ENCODE results near the gene HIVEP3.

Gene HIVEP3

DNA sequence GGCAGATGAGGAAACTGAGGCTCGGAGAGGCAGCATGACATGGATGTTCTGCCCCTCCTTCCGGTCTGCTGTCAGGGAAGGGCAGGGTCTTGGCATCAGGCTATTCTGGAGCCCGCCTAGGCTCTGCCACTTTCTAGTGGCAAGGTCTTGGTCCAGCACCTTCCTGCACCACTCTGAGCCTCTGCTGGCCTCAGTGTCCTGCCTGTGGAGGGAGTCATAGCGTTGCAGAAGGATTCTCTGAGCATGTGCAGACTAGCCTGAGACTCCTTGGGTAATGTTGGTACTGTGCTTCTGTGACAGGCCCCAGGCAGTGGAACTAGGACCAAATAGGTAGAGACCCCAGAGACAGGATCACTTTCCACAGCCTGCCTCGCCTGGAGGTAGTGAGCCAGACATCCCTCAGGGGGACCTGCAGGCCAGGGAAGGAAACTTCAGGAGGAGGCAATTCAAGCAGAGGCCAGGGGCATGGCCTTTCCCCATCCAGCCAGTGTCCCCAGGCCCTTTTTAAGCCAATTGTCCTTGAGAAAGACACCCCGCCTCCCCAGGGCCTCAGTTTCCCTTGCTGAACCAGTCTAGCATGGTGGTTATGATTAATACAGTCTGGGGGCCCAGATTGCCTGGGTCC, 444.9 kb downstream of the HIVEP3 start:
- no peak for DNase-seq

DNA sequence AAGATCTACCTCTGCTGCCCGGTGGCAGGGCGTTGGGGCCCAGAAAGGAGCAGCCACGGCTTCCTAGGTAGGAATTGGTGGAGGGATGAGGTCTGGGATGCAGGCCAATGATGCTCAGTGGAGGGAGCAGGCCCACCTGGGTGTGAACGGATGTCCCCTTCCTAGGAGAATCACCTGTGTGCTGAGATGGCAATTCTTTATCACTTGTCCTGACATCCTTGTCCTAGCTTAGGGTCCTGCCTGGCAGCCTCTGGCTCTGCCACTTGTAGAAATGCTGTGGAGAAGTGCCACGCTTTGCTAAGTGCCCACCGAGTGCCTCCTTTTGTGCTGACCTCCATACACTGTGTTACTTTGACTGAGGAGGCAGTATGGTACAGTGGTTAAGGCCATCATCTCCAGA, 447.1 kb downstream of the HIVEP3 start:
- no peak for DNase-seq

DNA sequence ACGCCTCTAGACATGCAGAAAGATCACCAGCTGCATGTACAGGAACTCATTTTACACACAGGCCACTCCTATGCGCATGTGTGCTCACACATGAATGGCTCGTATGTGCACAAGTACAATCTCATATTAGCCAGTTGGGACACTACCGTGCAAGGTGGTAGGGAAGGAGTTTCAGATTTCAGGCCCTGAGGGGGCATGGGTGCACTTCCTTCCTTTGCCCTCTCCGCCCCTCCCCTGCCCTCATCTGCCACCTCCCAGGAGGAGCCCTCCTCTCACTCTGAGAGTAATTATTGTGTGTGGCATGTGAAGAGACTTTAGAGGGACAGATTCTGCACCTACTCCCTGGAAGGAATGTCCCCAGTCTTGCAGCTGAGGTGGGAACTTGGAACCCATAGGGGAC, 449.0 kb downstream of the HIVEP3 start:
- no peak for DNase-seq

DNA sequence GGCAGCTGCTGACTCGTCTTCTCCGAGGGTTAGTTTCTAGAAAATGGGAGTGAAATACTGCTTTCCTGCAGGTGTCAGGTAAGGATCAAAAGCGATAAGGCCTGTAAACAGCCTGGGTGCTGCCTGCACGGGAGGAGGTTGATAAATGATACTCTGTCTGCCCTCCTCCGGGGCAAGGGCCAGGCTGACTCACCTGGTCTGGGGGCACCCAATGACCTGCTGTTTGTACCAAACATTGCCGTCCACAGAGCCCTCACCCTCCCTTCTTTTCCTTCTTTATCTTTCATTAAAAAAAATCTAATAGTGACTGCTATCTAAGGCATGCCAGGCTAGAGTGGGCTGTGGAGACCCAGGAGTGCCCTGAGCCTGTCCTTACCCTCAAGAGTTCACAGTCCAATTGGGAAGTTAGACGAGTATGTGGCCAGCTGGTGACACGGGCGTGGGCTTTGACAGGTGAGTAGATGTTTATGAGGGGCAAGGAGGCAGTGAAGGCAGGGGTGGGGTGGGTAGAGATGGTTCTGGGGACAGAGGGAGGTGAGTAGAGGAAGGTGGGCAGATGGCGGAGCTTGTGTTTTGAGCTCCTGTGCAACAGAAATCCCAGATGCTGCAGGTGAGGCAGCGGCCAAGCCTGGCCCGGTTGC, 450.5 kb downstream of the HIVEP3 start:
- no peak for DNase-seq

DNA sequence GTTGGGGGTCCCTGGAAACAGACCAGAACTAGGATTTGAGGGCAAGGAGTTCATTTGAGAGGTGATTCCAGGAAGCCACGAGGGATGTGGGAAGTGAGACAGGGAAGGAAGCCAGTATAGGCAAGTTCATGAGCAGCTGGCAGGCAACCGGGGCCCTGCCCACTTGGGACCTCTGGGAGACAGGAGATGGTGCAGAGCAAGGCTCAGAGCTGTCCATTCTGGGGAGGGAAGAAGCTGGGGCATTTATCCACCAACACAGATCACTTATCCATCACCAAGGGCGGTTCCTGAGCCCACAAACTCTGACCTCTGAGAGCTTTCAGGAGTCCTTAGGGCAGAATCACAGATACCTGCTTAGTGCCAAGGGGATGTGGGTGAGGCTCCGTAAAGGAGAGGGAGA, 451.0 kb downstream of the HIVEP3 start:
- DNase-seq = no peak

DNA sequence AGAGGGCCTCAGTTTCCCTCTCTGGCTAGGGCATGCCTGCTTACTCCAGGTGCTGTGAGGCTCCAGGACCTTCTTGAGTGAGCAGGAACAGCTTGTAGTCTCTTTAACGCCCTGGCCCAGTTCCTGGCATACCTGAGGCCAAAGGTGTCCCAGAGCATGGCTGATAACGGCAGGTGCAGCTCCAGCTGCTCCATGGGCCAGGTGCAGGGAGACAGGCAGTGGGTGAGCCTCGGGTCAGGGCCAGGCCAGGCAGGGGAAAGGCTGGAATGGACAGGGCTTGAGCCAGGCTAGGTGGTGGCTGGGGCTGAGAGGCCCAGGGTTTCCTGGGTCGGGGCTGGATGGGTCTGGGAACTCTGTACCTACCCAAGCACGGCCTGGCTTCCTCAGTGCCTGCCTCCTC, 452.6 kb downstream of the HIVEP3 start:
- no peak for DNase-seq

DNA sequence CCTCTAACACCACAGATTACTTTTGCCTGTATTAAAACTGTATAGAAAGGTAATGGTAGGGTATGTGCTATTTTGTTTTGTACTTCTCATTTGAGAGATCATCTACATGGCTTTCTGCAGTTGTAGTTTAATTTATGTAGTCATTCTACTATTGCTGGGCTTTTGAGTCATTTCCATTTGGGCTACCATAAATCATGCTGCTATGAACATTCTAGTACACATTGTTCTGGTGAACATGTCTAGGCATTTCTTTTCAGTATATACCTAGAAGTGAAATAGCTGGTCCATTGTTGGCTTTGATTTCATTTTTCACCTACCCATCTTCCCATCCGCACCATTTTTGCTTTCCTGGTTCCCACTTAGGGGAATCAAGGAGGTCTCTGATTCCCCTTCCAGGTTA, 453.0 kb downstream of the HIVEP3 start:
- no peak for DNase-seq

DNA sequence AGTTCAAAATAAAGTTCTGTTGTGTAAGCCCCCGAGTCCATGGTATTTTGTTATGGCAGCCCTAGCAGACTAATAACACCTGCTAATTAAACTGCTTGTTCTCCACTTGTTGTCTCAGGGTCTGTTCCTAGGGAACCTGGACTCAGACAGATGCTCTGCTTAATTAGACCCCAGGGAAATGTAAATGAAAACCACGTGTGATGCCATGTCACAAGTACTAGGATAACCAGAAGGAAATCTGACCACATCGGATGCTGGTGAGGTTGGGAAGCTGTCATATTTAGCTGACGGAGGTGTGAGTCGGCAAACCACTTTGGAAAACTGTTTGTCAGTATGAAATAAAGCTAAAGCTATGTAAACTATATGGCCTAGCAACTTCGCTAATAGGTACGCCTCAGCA, 453.8 kb downstream of the HIVEP3 start:
- no peak for DNase-seq

DNA sequence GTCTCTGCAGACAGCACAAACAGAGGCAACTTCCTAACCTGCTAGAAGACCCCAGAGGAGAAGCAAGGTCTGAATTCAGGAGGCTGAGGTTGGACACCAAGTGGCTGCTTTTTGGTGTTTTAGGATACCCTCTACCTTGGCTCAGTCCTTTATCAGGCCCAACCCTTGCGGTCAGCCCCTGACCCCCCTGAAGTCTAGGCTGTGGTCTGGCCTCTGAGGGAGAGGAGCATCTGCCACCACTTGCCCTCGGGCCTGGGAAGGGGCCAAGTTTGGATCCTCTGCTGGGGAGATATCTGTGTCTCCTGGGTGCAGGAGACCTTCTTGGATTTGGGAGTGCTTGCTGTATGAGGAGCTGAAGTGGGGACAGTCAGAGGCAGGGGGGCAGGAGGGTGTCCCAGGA, 455.2 kb downstream of the HIVEP3 start:
- DNase-seq = no peak

DNA sequence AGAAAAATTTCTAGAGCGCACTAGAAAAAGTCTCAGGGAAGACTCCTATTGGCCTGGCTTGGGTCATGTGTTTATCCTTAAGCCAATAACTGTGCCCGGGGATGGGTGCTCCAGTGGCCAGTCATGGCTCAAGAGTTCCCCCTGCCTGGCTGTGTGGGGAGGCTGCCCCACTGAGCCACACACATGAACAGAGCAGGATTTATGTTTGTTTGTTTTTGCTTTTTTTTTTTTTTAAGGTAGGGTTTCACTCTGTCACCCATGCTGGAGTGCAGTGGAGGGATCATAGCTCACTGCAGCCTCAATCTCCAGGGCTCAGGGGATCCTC, 456.1 kb downstream of the HIVEP3 start:
- no peak for DNase-seq

DNA sequence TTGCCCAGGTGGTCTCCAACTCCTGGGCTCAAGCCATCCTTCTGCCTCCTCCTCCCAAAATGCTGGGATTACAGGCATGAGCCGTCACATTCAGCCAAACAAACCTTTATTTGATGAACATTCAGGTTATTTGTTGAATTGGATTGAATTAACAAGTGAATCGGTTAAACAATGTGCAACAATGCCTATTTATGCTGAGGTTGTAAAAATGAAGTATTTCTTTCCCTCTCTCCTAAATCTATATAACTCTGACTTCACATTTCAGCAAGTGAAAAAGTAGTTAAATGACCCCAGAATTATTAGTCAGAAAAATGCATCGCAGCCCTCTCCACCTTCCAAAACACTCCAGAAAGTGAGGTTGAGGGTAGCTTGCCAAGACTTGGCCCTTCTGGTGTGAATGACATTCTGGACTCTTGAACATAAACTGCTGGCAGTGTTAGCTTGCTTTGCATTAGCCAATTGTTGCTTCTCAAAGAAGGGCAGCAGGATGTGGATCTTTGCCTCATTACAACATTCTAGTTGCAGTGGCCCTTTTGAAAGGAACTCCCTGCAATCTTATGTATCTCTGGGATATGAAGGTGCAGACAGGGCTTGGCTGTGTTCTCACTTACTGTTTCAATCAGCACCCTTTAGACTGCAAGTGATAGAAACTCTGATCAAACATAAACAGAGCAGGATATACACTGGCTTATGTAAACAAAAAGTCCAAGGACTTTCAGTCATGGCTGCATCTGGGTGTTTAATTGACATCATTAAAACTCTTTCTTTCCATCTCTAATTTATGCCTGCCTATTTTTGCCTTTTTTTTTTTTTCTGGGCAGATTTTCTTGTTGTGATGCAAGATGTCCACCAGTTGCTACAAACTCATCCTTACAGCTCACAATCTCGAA, 456.7 kb downstream of the HIVEP3 start:
- DNase-seq = no peak

DNA sequence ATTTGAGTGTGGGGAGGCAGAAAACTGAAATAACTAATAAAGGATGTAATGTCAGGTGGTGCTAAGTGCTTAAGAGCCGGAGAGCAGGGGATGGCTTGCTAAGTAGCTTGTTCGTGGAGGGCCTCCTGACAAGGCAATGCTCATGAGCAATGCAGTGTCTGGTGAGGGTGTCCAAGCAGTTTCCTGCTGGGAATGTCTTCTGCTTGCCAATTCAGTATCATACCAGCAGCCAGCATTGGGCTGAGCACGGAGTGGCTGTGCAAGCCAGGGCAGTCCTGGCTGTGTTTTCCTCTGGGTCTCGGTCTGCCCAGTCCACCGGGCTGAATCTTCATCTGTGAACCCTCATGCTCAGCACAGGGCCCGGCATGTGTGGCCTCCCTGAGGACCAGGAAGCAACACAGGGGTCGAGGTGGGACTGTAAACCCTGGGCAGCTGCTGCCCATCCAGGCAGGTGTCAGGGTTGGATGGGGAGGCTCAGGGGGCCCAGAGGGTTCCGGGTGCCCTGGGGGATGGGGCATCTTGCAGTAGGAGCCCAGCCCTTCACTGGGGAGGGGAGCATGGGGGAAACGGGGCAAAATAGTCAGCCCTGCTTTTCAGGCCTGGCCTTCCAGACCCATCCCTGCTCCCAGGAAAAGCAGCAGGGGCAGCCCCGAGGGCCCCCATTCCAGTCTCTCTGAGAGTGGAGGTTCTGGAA, 461.7 kb downstream of the HIVEP3 start:
- DNase-seq = no peak

Measured in CD4-positive, alpha-beta T cell treated with Interleukin-17A for 4 hours (primary cell).